Transverse colon (tissue), 4 donors: Measurements from ENCODE around the gene DCLRE1B.

Source experiments
- EP300 ChIP-seq: sonication (generic); formaldehyde crosslinking; IDR thresholded peaks from one replicate; pipeline ENCODE4 v1.6.1; 2017; ENCODE audit warnings: antibody characterized with exemption, low read depth
- POLR2A ChIP-seq: fragments of 450-650 bp; IDR thresholded peaks from one replicate; pipeline ENCODE4 v1.6.1; 2016; ENCODE audit warnings: antibody characterized with exemption, mild to moderate bottlenecking, moderate library complexity
- POLR2AphosphoS5 ChIP-seq, 3 donors: sonication (generic); formaldehyde crosslinking; IDR thresholded peaks; one replicate each; pipeline ENCODE4 v1.6.1; 2016; ENCODE audit warnings: antibody characterized with exemption in 3 of 3
- TF ChIP-seq, protein P1 (sequence below), 5 experiments: fragments of 200-600 bp in 3 of 5; fragments of 450-650 bp in 2 of 5; sonication (generic) in 3 of 5; IDR thresholded peaks; 1 replicate in 2 of 5; 2 replicates in 3 of 5; pipeline ENCODE4 v1.5.1; 2016 to 2017; ENCODE audit warnings: antibody characterized with exemption in 5 of 5, inconsistent platforms in 3 of 5, mild to moderate bottlenecking in 2 of 5, moderate library complexity in 1 of 5

- TF ChIP-seq, protein P1, sequence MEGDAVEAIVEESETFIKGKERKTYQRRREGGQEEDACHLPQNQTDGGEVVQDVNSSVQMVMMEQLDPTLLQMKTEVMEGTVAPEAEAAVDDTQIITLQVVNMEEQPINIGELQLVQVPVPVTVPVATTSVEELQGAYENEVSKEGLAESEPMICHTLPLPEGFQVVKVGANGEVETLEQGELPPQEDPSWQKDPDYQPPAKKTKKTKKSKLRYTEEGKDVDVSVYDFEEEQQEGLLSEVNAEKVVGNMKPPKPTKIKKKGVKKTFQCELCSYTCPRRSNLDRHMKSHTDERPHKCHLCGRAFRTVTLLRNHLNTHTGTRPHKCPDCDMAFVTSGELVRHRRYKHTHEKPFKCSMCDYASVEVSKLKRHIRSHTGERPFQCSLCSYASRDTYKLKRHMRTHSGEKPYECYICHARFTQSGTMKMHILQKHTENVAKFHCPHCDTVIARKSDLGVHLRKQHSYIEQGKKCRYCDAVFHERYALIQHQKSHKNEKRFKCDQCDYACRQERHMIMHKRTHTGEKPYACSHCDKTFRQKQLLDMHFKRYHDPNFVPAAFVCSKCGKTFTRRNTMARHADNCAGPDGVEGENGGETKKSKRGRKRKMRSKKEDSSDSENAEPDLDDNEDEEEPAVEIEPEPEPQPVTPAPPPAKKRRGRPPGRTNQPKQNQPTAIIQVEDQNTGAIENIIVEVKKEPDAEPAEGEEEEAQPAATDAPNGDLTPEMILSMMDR (IDR thresholded peaks at IDR 0.05) = no peak
- TF ChIP-seq POLR2A (no peak), POLR2AphosphoS5 (IDR thresholded peaks at IDR 0.05) (no peak), EP300 (no peak)
These were observed 33.1 kb downstream of the DCLRE1B start for GRCh38 chr1:113938192-113938591.
